A673 (cell line): Measurements from ENCODE around the gene NRXN3. TPM values are rescaled to one million over a fixed set of nuclear protein-coding genes. Genes with fewer than 3 reads are reported as not detected.

Source experiments
- BruUV-seq: library from RNA; stranded (reverse); fragments of 400-500 nt; replicated peaks from 2 replicates; lab custom pipeline; 2021; lab: Mats Ljungman, UMichigan
- CTCF ChIA-PET: fragments of 300-600 bp; sonication (Branson Sonifier 250); formaldehyde crosslinking; loops from one replicate; lab custom pipeline; 2022; ENCODE audit warnings: antibody characterized with exemption; lab: Charles Lee
- POLR2A ChIA-PET: fragments of 300-600 bp; sonication (Branson Sonifier 250); formaldehyde crosslinking; loops from one replicate; lab custom pipeline; 2022; ENCODE audit warnings: antibody characterized with exemption; ENCODE audit not compliant: low non-redundant PET; lab: Charles Lee
- DNase-seq: peaks from one replicate; pipeline ENCODE4 v3.0.0-alpha.2; 2015; ENCODE audit warnings: low spot score
- H3K27ac ChIP-seq: fragments of 200-600 bp; sonication (generic); 2 replicates; pipeline ENCODE4 v1.5.1; 2016; ENCODE audit warnings: mixed run types, low read depth, mild to moderate bottlenecking, mixed read lengths, antibody characterized with exemption, low read length; ENCODE audit not compliant: poor library complexity, severe bottlenecking
- H3K27me3 ChIP-seq: fragments of 200-600 bp; sonication (generic); replicated peaks from 2 replicates; pipeline ENCODE4 v1.6.1; 2017; ENCODE audit warnings: mixed run types, low read depth, mild to moderate bottlenecking, mixed read lengths, antibody characterized with exemption, low read length; ENCODE audit not compliant: insufficient read depth, poor library complexity
- H3K36me3 ChIP-seq: fragments of 200-600 bp; sonication (generic); 2 replicates; pipeline ENCODE4 v1.6.1; 2016; ENCODE audit warnings: mixed run types, mild to moderate bottlenecking, mixed read lengths, antibody characterized with exemption, low read length; ENCODE audit not compliant: insufficient read depth, poor library complexity, severe bottlenecking
- H3K4me1 ChIP-seq: fragments of 200-600 bp; sonication (generic); 2 replicates; pipeline ENCODE4 v1.6.1; 2017; ENCODE audit warnings: mixed run types, mild to moderate bottlenecking, mixed read lengths, antibody characterized with exemption, low read length; ENCODE audit not compliant: insufficient read depth, poor library complexity, severe bottlenecking
- H3K4me3 ChIP-seq: fragments of 200-600 bp; sonication (generic); 2 replicates; pipeline ENCODE4 v1.5.1; 2016; ENCODE audit warnings: low read depth, mixed run types, mild to moderate bottlenecking, mixed read lengths, low read length; ENCODE audit not compliant: poor library complexity, severe bottlenecking
- H3K9me3 ChIP-seq: fragments of 200-600 bp; sonication (generic); 2 replicates; pipeline ENCODE4 v1.6.1; 2016; ENCODE audit warnings: mixed run types, low read depth, mild to moderate bottlenecking, mixed read lengths, antibody characterized with exemption, low read length; ENCODE audit not compliant: poor library complexity, severe bottlenecking
- EZH2 ChIP-seq: fragments of 200-600 bp; sonication (generic); IDR thresholded peaks from 2 replicates; pipeline ENCODE4 v1.6.1; 2017; ENCODE audit warnings: borderline replicate concordance, low read depth, mild to moderate bottlenecking, mixed read lengths, antibody characterized with exemption, low read length; ENCODE audit not compliant: poor library complexity, severe bottlenecking
- intact Hi-C: fragments of 100-400 bp; cut with micrococcal nuclease; formaldehyde crosslinking; loops from one replicate; pipeline ENCODE4 v1.10.0; 2022; ENCODE audit not compliant: unreplicated experiment
- total RNA-seq: library from RNA; stranded (reverse); gene quantifications from 2 replicates; pipeline ENCODE4 v1.2.3, GENCODE V29; 2021
- TF ChIP-seq, protein P1 (sequence below): fragments of 300-800, 200-600 bp; sonication (generic); conservative IDR thresholded peaks from 2 replicates; pipeline ENCODE4 v1.5.1; 2017; ENCODE audit warnings: low read depth, mild to moderate bottlenecking, antibody characterized with exemption, low read length, moderate library complexity, mixed read lengths

NRXN3 gene
- total RNA-seq, 1 experiment from 2014 or later = 0.21 TPM

DNA sequence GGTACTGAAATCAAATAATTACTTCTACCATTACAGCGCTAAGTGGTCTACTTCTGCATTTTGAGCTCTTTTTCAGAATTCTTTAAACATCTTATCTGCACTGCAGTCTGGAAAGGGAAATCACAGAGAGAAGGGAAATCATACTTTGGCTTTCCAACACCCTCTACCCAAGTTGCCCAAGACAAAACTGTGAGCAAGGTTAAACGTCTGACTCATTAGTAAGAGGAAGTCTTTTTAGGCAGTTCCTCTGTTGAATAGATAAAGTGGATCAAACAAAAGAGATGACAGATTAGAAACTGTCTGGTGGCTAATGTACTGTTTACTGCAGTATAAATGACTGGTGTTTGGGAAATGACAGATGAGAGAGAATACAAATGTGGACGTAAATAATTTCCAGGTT is 858.1 kb downstream of the NRXN3 start:
- H3K36me3 ChIP-seq = no peaks in the 10 kb centered on the region
- BruUV-seq = no TSS peak
- H3K4me3 ChIP-seq = no peak overlapping the region
- H3K27me3 ChIP-seq = no peaks in the 10 kb centered on the region
- no peaks in the 10 kb centered on the region for H3K4me1 ChIP-seq
- ChIA-PET POLR2A (no interaction called here), CTCF (no interaction called here)
- intact Hi-C loops = no loop called here
- DNase-seq = no peak
- H3K9me3 ChIP-seq = no peaks in the 10 kb centered on the region
- TF ChIP-seq EZH2 = no peak
- TF ChIP-seq, protein P1, sequence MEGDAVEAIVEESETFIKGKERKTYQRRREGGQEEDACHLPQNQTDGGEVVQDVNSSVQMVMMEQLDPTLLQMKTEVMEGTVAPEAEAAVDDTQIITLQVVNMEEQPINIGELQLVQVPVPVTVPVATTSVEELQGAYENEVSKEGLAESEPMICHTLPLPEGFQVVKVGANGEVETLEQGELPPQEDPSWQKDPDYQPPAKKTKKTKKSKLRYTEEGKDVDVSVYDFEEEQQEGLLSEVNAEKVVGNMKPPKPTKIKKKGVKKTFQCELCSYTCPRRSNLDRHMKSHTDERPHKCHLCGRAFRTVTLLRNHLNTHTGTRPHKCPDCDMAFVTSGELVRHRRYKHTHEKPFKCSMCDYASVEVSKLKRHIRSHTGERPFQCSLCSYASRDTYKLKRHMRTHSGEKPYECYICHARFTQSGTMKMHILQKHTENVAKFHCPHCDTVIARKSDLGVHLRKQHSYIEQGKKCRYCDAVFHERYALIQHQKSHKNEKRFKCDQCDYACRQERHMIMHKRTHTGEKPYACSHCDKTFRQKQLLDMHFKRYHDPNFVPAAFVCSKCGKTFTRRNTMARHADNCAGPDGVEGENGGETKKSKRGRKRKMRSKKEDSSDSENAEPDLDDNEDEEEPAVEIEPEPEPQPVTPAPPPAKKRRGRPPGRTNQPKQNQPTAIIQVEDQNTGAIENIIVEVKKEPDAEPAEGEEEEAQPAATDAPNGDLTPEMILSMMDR = no peak
- H3K27ac ChIP-seq = no peak overlapping the region

GRCh38 chr14:79036441-79036840 is 866.3 kb downstream of the NRXN3 start:
- H3K4me3 ChIP-seq = no peak overlapping the region
- ChIA-PET POLR2A (no interaction called here), CTCF (no interaction called here)
- no peak for TF ChIP-seq EZH2
- TF ChIP-seq, protein P1 = no peak
- no peak for DNase-seq
- no peaks in the 10 kb centered on the region for H3K36me3 ChIP-seq
- no peak overlapping the region for H3K27ac ChIP-seq
- BruUV-seq = no TSS peak
- no peaks in the 10 kb centered on the region for H3K4me1 ChIP-seq
- H3K9me3 ChIP-seq = no peaks in the 10 kb centered on the region
- intact Hi-C loops = no loop called here
- peaks cover 6% of the 10 kb centered on the region for H3K27me3 ChIP-seq

DNA sequence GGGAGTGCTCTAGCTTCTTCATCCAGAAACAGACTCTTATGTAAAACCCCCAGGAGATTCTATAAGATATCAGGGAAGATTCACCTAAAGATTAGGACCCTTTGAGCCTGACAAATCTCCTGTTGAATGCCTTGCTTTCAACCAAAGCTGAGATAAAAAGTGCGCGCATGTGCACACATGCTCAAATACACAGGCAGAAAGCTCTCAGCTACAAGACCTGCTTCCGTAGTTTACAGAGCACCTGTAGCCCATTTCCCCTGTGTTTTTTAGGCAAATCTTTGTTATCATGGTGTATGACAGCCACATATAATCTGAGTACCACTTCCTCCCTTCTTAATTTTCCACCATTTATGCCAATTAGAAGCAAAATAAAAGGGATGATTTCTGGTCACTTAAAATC is 866.9 kb downstream of the NRXN3 start:
- CTCF ChIA-PET = no interaction called here
- H3K9me3 ChIP-seq = no peaks in the 10 kb centered on the region
- H3K36me3 ChIP-seq = no peaks in the 10 kb centered on the region
- no peak overlapping the region for H3K4me3 ChIP-seq
- TF ChIP-seq EZH2 = no peak
- TF ChIP-seq, protein P1 = no peak
- no peak for DNase-seq
- POLR2A ChIA-PET = interaction anchor here (0.6 kb wide), 1 partner anchor 10 kb away, joined by 4 read pairs; no protein-coding TSS in a partner anchor
- no peaks in the 10 kb centered on the region for H3K4me1 ChIP-seq
- intact Hi-C loops = no loop called here
- no TSS peak for BruUV-seq
- H3K27me3 ChIP-seq = peaks cover 6% of the 10 kb centered on the region
- H3K27ac ChIP-seq = no peak overlapping the region
